Activated CD4-positive, alpha-beta T cell treated with anti-CD3 and anti-CD28 coated beads, Interleukin-2, amount 10 ng/mL, durations not matched to agents 24 days and 14 days (primary cell): ENCODE measurements around the gene MS4A7. TPM values are rescaled to one million over a fixed set of nuclear protein-coding genes. Genes with fewer than 3 reads are reported as not detected.

Source experiments
- DNase-seq: peaks from one replicate; pipeline ENCODE4 v3.0.0; 2022
- H3K27ac Mint-ChIP-seq: one replicate; pipeline ENCODE4 v1.8.0; 2022; ENCODE audit warnings: mild to moderate bottlenecking, mixed read lengths
- H3K27me3 Mint-ChIP-seq: one replicate; pipeline ENCODE4 v1.8.0; 2022; ENCODE audit warnings: mixed read lengths
- H3K36me3 Mint-ChIP-seq: one replicate; pipeline ENCODE4 v1.8.0; 2022; ENCODE audit warnings: low read depth, mild to moderate bottlenecking, mixed read lengths
- H3K4me1 Mint-ChIP-seq: one replicate; pipeline ENCODE4 v1.8.0; 2021; ENCODE audit warnings: mixed read lengths
- H3K4me3 Mint-ChIP-seq: one replicate; pipeline ENCODE4 v1.8.0; 2022; ENCODE audit warnings: mild to moderate bottlenecking, moderate library complexity, mixed read lengths
- H3K9me3 Mint-ChIP-seq: one replicate; pipeline ENCODE4 v1.8.0; 2021; ENCODE audit warnings: mixed read lengths
- intact Hi-C: fragments of 100-400 bp; cut with micrococcal nuclease; formaldehyde crosslinking; loops from one replicate; pipeline ENCODE4 v1.15.1; 2023
- total RNA-seq: library from RNA; stranded (reverse); gene quantifications from 2 replicates; pipeline ENCODE4 v1.2.3, GENCODE V29; 2022

MS4A7 gene, protein sequence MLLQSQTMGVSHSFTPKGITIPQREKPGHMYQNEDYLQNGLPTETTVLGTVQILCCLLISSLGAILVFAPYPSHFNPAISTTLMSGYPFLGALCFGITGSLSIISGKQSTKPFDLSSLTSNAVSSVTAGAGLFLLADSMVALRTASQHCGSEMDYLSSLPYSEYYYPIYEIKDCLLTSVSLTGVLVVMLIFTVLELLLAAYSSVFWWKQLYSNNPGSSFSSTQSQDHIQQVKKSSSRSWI
- total RNA-seq: not detected in 2 replicates

DNA sequence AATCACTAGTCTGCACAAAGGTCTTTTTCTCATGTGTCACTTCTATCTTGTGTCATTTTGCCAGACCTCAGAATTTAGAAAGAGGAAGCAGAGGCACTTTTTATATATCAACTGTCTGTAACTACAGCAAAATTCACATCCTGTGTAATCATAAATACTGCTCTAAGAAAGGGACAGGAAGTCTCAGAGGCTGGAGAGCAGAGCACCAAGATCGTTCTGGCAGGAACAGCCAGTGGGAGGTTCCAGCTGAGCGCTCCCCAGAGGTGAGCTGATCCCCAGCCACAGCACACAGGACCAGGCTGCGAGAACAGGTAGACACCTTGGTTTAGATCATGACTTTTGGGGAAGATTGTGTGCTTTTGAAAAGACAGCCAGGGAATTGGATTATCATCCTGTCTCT is at the start of gene MS4A7:
Gene MS4A7 (plus strand): TSS at position 179 of the 400 bp plus-strand sequence. CDS start 4,610 bp downstream, outside the sequence.
- H3K9me3 Mint-ChIP-seq: no peaks in the 10 kb centered on the region
- no peak within 1 kb of the TSS for H3K27ac Mint-ChIP-seq
- H3K4me1 Mint-ChIP-seq: peaks cover 7% of the 10 kb centered on the region
- peaks cover 12% of the 10 kb centered on the region for H3K27me3 Mint-ChIP-seq
- intact Hi-C loops: no loop called here
- no peak within 1 kb of the TSS for H3K4me3 Mint-ChIP-seq
- H3K36me3 Mint-ChIP-seq: no peaks in the 10 kb centered on the region
- DNase-seq: no peak

DNA sequence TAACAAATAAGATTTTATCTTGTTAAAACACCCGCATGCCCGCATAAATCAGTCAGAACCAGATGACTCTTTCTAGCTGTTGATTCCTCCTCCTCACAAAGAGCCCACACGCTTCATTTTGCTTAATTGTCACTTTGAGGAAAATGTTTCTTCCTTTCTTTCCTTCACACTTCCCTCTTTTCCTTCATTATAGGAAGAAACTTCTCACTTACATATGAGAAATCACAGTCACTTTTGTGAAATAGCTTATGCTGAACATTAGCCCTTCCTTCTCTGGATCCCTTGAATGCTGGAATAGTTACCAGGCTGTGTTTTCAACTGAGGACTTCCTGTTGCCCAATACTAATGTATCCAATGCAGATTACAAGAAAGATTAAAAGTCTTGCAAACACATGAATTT is 45.5 kb upstream of the MS4A7 start:
- H3K4me3 Mint-ChIP-seq: no peak overlapping the region
- H3K27me3 Mint-ChIP-seq: no peaks in the 10 kb centered on the region
- no peak for DNase-seq
- intact Hi-C loops: no loop called here
- H3K9me3 Mint-ChIP-seq: no peaks in the 10 kb centered on the region
- no peak overlapping the region for H3K27ac Mint-ChIP-seq
- no peaks in the 10 kb centered on the region for H3K4me1 Mint-ChIP-seq
- no peaks in the 10 kb centered on the region for H3K36me3 Mint-ChIP-seq

DNA sequence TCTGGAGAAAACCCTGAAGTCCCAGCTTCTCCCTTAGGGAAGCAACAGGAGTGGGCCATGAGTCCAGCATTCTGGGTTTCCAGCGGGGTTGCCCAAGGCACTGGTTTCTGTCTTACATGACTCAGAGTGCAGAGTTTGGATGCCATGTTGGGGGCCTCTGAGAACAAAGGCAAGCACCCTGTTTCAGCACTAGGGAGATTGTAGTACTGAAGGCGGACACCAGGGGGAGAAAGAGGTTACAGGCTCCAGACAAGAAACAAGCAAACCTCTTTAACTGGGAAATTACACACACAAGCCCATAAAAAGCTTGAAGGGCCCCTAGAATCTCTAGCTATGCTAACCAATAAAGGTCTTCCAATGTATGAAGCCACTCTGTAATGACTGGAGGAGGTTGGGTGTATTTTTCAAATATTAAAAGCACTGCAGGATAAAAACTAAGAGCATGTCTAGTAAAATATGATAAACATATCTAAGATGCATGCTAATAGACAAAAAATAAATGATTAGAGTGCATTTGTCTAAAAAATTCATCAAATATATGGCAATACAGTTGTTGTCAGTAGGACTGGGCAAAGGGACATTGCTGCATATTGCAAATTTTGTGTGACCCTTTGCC is 44.2 kb upstream of the MS4A7 start:
- H3K36me3 Mint-ChIP-seq: no peaks in the 10 kb centered on the region

DNA sequence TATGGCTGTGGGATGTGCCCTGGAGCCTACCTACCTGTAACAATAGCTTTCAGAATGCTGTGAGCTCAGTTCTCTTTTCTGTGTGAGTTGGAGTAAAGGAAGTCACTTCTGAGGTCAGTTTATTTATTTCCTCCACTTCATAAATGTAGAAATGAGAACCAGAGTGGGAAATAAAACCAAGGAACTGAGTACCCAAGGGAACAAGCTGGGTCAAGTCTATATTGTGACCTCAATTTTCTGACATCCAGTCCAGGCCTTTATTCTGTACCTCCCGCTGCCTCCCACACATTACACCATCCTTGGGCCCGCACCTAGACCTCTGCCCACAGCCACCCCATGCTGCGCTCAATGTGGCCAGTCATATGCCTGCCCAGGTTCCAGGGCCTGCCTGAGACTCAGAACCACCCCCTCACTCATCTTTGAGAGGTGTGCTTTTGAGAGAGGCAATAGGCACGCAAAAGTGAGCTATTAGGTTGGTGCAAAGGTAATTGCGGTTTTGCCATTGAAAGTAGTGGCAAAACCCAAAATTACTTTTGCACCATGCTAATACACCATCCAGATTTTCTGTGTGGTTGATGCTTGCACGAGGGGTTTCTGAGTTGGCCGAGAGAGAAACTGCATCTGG is 41.5 kb upstream of the MS4A7 start:
- DNase-seq: no peak
- Mint-ChIP-seq H3K4me3 (no peak overlapping the region), H3K4me1 (no peaks in the 10 kb centered on the region), H3K36me3 (no peaks in the 10 kb centered on the region), H3K9me3 (no peaks in the 10 kb centered on the region), H3K27ac (no peak overlapping the region), H3K27me3 (peaks cover 6% of the 10 kb centered on the region)
- intact Hi-C loops: no loop called here

More for the DNA sequence above, 44.2 kb upstream of the MS4A7 start:
- Mint-ChIP-seq H3K9me3 (no peaks in the 10 kb centered on the region), H3K4me1 (no peaks in the 10 kb centered on the region), H3K27ac (no peak overlapping the region), H3K4me3 (no peak overlapping the region), H3K27me3 (peaks cover 4% of the 10 kb centered on the region)
- intact Hi-C loops: no loop called here
- DNase-seq: peak; percentile 87

DNA sequence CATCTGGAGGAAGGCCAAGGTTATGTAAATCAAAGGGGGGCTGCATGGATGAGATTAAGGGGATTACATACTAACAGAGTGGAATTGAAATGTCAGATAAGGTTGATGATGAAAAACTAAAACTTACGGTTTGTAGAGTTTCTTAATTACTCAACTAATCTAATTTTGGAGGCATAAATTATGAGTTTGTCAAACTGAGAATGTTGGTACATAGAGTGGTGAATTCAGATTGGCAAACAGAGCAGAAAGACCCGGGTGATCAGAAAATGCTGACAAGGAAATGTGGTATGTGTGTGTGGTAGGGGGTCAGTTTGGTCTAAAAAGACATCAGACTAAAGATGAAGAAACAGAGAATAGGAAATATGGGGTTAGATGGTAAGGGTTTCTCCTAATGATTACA is 40.3 kb upstream of the MS4A7 start:
- intact Hi-C loops: no loop called here
- Mint-ChIP-seq H3K27me3 (peaks cover 6% of the 10 kb centered on the region), H3K4me3 (no peak overlapping the region), H3K36me3 (no peaks in the 10 kb centered on the region), H3K4me1 (no peaks in the 10 kb centered on the region), H3K27ac (no peak overlapping the region), H3K9me3 (no peaks in the 10 kb centered on the region)
- no peak for DNase-seq

DNA sequence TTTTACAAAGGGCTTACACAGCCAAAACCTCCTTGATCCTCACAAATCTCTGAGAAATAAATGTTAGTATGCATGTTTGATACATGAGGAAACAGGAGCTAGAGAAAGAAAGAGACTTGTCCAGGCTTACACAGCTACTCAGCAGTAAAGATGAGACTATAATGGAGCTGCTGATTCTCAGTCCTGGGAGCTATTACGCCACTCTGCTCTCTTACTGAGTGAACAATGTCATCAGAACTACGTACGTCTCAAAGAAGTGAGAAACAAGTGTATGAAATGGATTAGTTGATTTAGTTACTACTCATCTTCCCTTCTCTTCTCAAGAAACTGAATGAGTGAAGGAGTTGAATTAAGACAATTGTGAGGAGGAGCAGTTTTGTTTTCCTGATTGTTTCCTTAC is 39.0 kb upstream of the MS4A7 start:
- H3K9me3 Mint-ChIP-seq: no peaks in the 10 kb centered on the region
- H3K27me3 Mint-ChIP-seq: peaks cover 6% of the 10 kb centered on the region
- H3K27ac Mint-ChIP-seq: no peak overlapping the region
- DNase-seq: no peak
- H3K4me1 Mint-ChIP-seq: no peaks in the 10 kb centered on the region
- H3K4me3 Mint-ChIP-seq: no peak overlapping the region
- no peaks in the 10 kb centered on the region for H3K36me3 Mint-ChIP-seq
- intact Hi-C loops: no loop called here

DNA sequence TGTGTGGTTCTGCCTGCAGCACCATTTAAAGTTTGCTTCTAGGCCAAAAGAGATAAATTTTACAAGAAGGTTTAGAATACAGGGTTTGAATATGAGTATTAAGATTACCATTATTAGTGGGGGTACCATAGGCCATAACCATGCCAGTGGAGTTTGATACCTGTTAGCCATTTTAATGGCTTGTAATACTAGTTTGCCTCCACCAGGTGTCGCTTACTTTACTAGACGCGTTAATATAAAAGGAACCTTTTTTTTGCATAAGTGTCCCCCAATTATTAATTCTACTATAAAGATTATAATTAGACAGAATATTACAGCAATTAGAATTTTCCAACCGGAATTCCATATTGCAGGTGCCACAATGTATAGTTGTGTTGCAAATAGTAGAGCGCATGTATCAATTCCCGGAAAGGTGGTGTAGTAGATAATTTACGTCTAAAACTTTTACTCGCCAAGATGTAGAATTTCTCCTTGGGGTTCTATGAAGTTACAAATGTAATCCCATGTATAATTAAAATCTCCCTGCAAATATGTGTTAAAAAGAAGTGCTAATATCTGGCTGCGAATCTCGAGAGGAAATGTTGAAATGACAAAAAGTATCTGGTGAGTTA is 35.1 kb upstream of the MS4A7 start:
- DNase-seq: peak; percentile 65

DNA sequence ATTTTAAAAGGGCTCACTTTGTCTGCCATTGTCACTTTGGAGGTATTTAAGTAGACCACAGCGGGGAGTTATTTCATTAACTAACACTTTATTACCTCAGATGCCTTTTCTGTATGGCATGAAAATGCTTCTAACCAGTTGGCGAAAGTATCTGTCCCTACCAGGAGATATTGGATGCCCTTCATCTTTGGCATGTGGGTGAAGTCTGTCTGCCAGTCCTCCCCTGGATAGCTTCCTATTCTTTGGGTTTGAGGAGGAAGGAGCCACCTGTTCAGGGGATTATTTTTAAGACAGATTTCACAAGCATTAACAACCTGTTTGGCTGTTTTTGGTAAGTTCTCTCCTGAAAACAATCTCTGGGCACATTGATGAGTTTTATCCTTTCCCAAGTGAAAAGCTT is 34.2 kb upstream of the MS4A7 start:
- H3K27ac Mint-ChIP-seq: no peak overlapping the region
- intact Hi-C loops: loop anchor here (5.0 kb wide), 1 partner anchor 273 kb away; no protein-coding TSS in a partner anchor
- H3K9me3 Mint-ChIP-seq: no peaks in the 10 kb centered on the region
- no peaks in the 10 kb centered on the region for H3K36me3 Mint-ChIP-seq
- H3K4me1 Mint-ChIP-seq: no peaks in the 10 kb centered on the region
- peak; percentile 40 for DNase-seq
- peaks cover 5% of the 10 kb centered on the region for H3K27me3 Mint-ChIP-seq
- no peak overlapping the region for H3K4me3 Mint-ChIP-seq

More for the DNA sequence above, 35.1 kb upstream of the MS4A7 start:
- intact Hi-C loops: loop anchor here (5.0 kb wide), 1 partner anchor 274 kb away; no protein-coding TSS in a partner anchor
- H3K36me3 Mint-ChIP-seq: no peaks in the 10 kb centered on the region
- H3K27ac Mint-ChIP-seq: no peak overlapping the region
- H3K4me1 Mint-ChIP-seq: no peaks in the 10 kb centered on the region
- H3K9me3 Mint-ChIP-seq: no peaks in the 10 kb centered on the region
- peaks cover 6% of the 10 kb centered on the region for H3K27me3 Mint-ChIP-seq
- H3K4me3 Mint-ChIP-seq: no peak overlapping the region

DNA sequence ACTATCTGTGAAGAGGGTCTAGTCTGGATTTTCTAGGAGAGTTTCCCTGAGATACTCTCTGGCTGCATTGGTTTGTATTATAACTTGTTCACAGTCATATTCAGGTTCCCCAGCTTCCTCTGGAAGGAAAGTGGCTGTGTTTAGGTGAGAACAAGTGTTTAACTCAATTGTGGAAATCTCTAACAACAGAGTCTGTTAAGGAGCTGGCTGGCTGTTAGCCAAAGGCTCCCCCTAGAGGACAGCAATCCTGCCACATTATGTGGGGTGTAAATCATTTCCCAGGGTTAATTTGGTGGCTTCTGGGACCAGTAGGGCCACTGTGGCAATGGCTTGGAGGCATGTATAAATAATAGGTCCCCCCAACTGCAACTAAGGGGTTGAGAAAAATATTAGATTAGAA is 32.8 kb upstream of the MS4A7 start:
- Mint-ChIP-seq H3K27me3 (peaks cover 5% of the 10 kb centered on the region), H3K9me3 (no peaks in the 10 kb centered on the region), H3K36me3 (no peaks in the 10 kb centered on the region), H3K4me3 (no peak overlapping the region), H3K27ac (no peak overlapping the region), H3K4me1 (no peaks in the 10 kb centered on the region)
- peak; percentile 58 for DNase-seq
- intact Hi-C loops: no loop called here

DNA sequence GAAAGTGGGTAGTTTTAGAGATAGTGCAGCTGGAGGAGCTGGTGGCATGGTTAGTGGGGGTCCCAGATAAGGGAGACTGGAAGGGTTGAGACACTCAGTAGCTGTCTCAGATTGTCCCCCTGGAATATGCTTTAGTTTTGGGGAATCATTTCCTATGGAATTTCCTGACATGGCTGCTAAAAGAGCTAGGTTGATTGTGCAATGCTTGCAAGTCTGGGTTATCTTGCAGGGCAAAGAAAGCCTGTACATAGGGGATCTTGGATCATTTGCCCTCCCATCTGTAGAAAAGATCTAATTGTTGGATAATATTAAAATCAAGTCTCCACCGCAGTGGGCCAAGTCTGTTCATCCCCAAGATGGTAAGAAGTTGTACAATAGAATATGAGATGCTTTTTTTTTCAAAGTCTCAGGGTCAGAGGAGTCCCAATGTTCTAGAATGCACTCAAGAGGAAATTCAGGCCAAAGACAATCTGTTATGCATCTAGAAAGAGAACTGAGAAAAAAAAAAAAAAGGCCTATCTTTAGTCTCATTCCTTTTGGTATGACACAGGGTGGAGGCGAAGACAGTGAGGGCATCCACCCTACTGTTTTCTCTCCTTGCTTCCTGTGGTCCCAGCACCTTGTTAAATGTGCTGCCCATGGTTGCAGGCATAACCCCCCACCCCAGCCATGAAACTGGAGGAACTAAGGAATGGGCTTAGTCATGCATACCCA is 31.1 kb upstream of the MS4A7 start:
- H3K4me3 Mint-ChIP-seq: no peak overlapping the region

DNA sequence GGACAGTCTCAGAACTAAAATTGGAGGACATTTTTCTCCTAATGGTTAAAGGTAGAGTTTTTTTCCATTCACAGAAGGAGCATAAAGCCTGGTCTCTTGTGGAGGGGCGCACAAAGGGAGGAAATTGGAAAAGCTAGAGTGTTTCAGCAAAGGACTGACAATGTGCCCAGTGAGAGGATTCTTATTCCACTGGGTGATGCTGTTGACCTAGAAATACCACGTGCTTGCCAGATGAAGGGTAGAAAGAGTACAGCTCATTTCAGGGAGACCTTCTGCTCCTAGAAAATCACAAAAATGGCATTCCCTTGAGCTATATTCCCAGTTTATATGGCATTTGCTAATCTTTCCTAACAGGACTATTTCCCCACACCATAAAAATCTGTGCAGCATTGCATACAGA is 30.2 kb upstream of the MS4A7 start:
- Mint-ChIP-seq H3K27ac (no peak overlapping the region), H3K9me3 (no peaks in the 10 kb centered on the region), H3K36me3 (no peaks in the 10 kb centered on the region), H3K4me3 (no peak overlapping the region), H3K27me3 (peaks cover 5% of the 10 kb centered on the region), H3K4me1 (no peaks in the 10 kb centered on the region)
- intact Hi-C loops: no loop called here
- DNase-seq: peak; percentile 39

More for the DNA sequence above, 31.1 kb upstream of the MS4A7 start:
- DNase-seq: no peak
- Mint-ChIP-seq H3K27me3 (peaks cover 5% of the 10 kb centered on the region), H3K27ac (no peak overlapping the region), H3K4me1 (no peaks in the 10 kb centered on the region), H3K36me3 (no peaks in the 10 kb centered on the region), H3K9me3 (no peaks in the 10 kb centered on the region)
- intact Hi-C loops: no loop called here

DNA sequence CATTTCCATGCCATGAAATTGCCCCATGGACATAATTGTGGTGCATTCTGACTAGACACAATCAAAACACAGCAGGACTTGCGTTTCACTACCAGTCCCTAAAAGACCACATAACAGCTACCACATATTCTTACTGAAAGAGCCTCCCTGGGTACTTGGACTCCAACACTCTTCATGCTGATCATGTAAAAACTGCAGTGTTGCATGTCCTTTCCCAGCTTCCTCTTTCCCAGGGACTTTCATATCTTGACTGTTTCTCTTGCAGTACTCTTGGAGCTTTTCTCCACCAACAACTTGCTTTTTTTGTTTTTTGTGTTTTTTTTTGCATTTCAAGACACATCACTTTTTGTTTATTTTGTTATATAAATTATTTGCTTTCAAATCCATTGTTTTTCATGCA is 28.3 kb upstream of the MS4A7 start:
- no peaks in the 10 kb centered on the region for H3K36me3 Mint-ChIP-seq
- DNase-seq: no peak
- intact Hi-C loops: no loop called here
- H3K4me3 Mint-ChIP-seq: no peak overlapping the region
- no peaks in the 10 kb centered on the region for H3K4me1 Mint-ChIP-seq
- H3K27ac Mint-ChIP-seq: no peak overlapping the region
- peaks cover 7% of the 10 kb centered on the region for H3K27me3 Mint-ChIP-seq
- no peaks in the 10 kb centered on the region for H3K9me3 Mint-ChIP-seq

DNA sequence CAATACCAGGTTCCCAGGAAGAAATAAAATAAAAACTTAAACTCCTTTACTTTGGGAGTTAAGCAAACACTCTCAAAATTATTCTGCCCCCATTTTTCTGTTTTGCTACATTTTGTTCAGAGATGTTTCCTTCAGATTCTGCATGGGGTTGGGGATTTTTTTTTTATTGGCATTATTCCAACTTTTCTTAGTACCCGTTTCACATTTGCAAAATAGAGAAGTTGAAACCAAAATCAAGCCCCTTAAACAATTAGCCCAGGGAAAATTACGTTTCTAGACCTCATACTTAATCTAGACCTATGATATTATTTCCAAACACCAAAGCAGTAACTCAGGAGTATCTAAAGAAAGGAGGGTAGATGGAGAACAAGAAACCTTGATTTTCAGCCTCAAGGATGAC is 20.6 kb upstream of the MS4A7 start:
- H3K36me3 Mint-ChIP-seq: no peaks in the 10 kb centered on the region
- intact Hi-C loops: no loop called here
- DNase-seq: no peak
- peaks cover 2% of the 10 kb centered on the region for H3K27me3 Mint-ChIP-seq
- H3K4me3 Mint-ChIP-seq: no peak overlapping the region
- no peaks in the 10 kb centered on the region for H3K9me3 Mint-ChIP-seq
- no peak overlapping the region for H3K27ac Mint-ChIP-seq
- no peaks in the 10 kb centered on the region for H3K4me1 Mint-ChIP-seq
